NCI-H2081 treated with DMSO at 0.1 percent for 48 hours (cell line): ENCODE data around the gene ILRUN.
"Not testable (repeated sequence)": the region's sequence is repeated elsewhere in the genome, so short reads cannot be mapped to it uniquely, and the experiment has no call there.

Experiments
- DNase-seq: peaks from one replicate; lab custom pipeline; 2025; lab: John Stamatoyannopoulos, UW

The ILRUN gene

GRCh38 chr6:34664256-34664971 is 32.2 kb downstream of the ILRUN start:
- no peak for DNase-seq

GRCh38 chr6:34663831-34664255 is 32.7 kb downstream of the ILRUN start:
- DNase-seq = no peak

- DNase-seq = no peak
Observed at GRCh38 chr6:34663371-34663770, 33.2 kb downstream of the ILRUN start.

GRCh38 chr6:34661357-34661756 is 35.2 kb downstream of the ILRUN start:
- DNase-seq = no peak

GRCh38 chr6:34658605-34659265 is 37.8 kb downstream of the ILRUN start:
- DNase-seq = peak; percentile 3

GRCh38 chr6:34657979-34658480 is 38.5 kb downstream of the ILRUN start:
- not testable (repeated sequence) for DNase-seq

GRCh38 chr6:34657307-34657978 is 39.1 kb downstream of the ILRUN start:
- no peak for DNase-seq

- no peak for DNase-seq
Observed at GRCh38 chr6:34657037-34657306, 39.6 kb downstream of the ILRUN start.

- peak; percentile 92 for DNase-seq
Observed at GRCh38 chr6:34656378-34657036, 40.1 kb downstream of the ILRUN start.

GRCh38 chr6:34655876-34656377 is 40.6 kb downstream of the ILRUN start:
- DNase-seq = not testable (repeated sequence)

- DNase-seq = no peak
Observed at GRCh38 chr6:34654061-34654710, 42.4 kb downstream of the ILRUN start.

GRCh38 chr6:34652263-34652662 is 44.3 kb downstream of the ILRUN start:
- DNase-seq = no peak

GRCh38 chr6:34650823-34651222 is 45.7 kb downstream of the ILRUN start:
- DNase-seq = no peak

- DNase-seq = not testable (repeated sequence)
Observed at GRCh38 chr6:34650232-34650631, 46.3 kb downstream of the ILRUN start.

GRCh38 chr6:34648806-34649205 is 47.8 kb downstream of the ILRUN start:
- DNase-seq = no peak
